Fibroblast of skin of scalp (primary cell): Measurements from ENCODE around the gene USB1.

Source experiments
- DNase-seq: peaks from one replicate; pipeline ENCODE4 v3.0.0-alpha.2; 2013

Gene USB1

DNA sequence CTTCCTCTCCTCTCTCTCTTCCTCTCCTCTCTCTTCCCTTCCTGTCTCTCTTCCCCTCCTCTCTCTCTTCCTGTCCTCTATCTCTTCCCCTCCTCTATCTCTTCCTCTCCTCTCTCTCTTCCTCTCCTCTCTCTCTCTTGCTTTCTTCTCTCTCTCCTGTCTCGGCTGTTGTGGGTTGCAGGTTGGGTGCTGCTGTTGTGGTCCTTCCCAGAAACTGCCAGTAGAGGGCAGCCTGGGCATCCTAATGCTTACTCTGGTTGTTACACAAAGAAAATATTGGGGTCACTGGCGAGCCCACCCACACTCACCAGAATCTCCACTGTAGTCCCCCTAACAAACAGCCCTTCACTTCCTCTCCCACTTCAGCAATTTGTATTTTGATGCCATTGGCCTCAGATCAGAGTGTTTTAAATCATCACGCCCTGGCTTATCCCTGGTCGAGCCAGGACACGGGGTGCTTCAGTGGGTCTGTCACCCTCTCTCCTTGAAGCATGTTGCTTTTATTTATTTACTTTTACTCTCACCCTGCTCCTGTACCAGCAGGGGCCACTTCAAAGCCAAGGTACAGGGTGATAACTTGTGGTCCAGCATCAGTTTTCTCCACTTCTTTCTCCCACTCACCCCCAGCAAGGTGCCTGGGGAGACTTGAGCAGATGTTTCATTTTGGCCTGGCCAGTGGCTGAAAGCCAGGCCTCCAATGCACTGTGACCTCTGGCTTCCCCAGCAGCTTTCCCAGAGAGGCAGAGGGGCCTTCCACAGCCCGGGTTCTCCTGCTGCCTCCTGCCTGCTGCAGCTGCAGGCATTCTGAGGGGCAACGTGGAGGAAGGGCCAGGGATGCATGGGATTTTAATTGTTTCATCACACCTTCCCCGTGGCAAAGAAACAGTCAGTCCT is 19.7 kb downstream of the USB1 start:
- peak; percentile 28 for DNase-seq

DNA sequence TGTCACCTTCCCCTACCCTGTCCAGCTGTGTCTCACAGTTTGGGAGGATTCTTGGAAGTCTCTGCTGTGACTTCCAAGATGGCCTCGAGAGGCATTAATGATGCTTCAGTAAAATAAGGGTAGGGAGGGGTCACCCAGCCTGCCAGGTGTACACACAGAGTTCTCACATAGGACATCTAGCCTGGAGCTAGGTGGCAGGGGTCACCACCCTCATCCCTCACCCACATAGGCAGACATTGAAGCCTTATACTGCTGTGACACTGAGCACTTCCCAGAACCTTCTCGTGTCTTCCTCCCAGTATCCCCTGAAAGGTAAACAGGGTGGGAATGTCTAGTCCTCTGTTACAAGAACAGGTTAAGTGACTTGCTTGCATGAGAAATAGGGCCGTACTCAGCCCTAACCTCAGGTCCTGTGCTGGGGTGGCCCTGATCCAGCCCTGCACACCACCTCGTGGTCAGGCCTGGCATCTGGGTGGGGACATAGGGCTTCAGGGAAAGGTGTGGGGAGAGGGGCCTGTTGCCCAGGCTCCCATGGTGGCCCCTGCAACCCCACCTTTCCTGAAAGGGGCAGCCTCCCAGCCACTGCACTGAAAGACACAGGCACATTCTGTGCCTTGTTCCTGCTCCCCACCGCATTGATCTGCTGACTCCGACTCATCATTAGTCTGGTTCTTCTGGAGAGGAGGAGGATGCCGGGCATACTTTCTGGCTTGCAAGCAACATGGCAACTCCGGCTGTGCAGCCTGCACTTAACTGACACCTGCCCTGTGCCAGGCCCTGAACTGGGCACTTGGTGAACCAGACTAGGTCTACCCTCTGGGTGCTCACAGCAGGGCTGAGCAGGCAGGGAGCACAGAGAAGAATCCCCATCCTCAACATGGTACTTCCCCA is 20.7 kb downstream of the USB1 start:
- DNase-seq: peak; percentile 56

DNA sequence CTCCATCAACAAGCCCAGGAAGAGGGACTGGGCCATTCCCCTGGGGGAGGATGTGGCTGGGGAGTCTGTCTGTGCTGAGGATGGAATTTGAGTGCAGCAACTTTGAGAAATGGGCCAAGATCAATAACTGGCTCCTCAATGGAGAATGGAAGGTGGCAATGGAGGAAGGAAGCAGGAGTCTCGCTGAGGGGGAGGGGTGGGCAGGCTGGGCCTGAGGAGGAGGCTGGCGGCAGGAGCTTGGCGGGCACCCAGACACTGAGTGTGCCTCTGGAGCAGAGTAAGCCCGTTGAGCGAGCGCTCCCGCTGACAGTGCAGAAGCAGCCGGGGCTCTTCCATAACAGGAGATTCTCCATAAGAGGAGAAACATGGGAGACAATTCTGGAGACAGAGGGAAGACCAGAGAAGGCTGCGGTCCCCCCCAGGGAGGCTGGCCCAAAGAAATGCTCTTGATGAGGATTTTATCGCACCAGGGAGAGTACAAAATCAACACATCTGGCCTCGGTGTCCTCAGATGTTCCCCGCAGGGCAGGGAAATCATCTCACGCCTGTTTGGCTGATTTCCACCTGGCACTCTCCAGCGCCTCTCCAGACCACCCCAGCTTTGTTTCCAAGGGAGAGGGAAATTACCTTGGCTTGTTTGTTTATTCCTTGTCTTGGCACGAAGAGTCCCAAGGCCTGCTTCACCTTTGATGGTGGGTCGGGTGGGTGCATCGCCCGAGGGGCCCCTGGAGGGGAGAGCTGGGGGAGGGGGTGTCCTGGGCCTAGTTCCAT is 21.6 kb downstream of the USB1 start:
- DNase-seq: peak; percentile 83

DNA sequence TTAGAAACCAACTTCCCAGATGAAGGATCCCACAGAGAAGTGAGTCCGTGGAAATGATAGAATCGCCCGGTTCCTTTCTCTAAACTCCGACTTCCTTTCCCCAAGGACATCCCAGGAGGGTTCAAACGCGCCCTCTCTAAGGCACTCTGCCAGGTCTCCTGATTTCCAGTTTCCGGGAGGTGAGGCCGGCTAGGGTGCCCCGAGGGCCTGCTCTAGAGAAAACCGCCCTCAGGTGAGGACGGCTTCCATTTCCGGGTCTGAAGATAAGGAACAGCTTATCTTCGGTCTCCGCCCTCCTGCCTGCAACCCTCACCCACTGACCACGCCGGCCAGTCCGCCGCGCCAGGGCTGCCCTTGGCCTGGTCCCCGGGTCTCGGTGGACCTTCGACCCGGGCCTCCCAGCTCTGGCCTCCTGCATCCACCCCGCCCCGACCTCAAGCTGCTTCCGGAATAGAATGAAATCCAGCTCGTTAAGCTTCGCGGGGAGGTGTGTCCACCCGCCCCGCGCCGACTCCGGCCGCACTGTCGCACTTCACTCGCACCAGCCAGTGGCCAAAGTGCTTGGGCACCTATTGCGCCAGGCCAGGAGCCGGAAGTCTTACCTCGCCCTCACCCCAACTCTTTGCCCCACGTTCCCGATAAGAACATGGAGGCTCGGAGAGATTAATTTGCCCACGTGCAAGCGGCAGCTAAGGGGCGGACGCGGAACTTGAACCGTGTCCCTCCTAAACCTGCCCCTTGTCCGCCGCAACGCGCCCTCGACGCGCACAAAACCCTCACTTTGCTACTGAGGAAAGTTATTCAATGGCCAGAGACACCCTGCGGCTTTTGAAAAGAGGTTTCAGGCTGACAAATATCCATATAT is 23.5 kb downstream of the USB1 start:
- no peak for DNase-seq

DNA sequence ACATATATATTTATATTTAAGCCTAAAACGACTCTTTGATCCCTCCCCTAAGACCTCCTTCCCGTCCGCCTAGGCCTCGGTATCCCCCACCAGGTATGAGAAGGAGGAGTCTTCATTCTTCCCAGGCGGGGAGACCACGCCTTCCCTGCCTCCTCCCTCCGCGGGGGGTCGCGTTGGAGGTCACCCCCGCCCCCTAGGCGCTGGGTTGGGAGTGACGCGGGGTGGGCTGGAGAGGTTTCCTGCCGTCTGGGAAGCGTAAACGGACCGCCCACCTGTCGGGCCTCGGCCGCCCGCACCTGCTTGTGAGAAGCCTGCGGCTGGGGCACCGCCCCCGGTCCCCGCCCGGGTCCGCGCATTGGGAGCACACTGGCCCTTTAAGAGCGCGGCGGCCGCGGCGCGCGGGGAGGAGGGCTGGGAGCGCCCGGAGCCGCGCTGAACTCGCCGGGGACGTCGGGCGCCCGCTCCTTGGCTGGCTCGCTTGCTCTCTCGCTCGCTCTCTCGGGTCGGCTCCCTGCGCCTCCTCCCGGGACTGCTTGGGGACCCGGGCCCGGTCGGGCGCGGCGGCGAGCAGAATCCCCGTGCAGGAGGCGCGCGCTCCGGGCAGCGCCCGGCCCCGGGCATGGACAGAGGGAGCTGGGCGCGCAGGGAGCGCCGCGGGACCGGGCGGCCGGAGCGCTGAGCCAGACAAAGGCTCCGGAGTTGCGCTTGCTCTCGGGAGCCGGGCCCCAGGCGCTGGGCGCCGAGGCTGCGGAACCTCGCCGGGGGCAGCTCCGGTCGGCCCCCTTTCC is 24.3 kb downstream of the USB1 start, which contains the start of gene MMP15:
MMP15 (plus strand) TSS at position 404 of the 788 bp plus-strand sequence. CDS start 597 bp downstream, outside the sequence.
- DNase-seq: peak; percentile 61

GRCh38 chr16:58026139-58026704 is 25.0 kb downstream of the USB1 start:
- DNase-seq: peak; percentile 35

DNA sequence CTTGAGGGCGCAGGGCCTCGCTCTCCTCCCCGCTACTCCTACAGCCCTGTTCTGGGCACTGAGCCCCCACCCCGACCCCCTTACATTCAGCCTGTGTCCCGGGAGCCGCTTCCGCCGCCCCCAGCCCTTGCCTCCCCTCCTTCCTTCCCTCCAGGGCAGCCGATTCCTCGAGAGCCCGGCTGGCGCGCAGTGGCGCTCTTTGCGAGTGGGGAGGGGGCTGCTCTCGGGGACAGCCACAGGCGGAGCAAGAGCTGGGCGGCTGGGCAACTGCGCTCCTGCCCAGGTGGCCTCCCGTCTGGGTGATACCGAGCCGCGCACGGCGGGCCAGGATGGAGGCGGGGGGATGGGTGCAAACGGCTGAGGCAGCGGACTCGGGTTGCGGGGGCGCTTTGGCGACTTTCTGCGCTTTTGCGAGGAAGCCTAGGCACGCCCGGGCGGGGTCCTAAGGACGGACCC is 25.5 kb downstream of the USB1 start:
- DNase-seq: no peak

DNA sequence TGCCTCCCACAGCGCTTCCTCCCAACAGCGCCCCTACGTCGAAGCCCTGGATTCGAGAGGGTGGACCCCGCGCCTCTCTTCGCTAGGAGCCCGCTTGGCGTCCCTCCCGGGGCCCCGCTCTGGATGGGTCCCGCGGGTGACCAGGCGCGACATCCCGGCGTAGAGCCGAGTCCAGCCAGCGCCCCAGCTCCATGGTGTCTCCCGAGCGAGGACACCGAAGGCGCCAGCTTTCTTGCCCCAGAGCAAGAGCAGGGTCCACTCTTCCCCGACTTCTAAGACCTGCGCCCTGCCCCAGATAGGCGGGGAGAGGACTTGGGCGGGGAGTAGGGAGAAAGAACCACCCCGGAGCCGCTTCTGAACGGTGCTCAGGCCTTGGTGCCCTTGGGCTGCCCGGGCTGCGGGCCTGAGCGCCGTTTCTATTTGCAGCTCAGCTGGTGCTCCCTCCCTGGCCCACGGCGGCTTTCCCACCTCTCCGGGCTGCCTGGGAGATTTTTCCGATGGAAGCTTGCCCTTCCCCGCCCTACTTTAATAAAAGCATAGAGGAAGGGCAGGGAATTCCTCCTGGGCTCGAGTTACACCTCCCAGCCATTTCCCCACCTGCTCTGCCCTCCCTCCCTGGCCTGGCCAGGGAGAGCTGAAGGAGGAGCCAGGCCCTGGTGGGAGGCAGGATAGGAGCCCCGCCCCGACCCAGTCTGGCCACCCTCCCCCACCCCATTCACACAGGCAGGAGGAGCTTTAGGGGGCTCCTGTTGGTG is 26.1 kb downstream of the USB1 start:
- no peak for DNase-seq

- no peak for DNase-seq
Measured at GRCh38 chr16:58027916-58028455, 26.8 kb downstream of the USB1 start.

- no peak for DNase-seq
Measured at GRCh38 chr16:58028541-58029070, 27.4 kb downstream of the USB1 start.

DNA sequence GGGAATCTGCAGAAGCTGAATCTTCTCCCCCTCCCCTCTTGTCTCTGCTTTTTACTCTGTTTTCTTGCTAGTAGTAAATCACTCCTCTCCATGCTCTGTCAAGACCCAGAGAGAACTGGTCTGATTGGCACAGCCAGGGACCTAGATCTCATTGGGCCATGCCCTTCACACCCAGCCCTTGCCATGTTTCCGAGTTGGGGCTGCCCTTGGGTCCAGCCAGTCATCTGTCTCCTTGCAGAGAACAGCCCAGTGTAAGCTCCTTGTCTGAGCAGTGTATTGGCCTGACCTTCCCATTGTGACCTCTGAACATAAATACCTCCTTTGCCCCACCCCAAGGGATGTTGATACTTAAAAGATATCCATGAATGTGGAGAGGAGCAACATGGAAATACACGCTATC is 28.2 kb downstream of the USB1 start:
- DNase-seq: no peak

DNA sequence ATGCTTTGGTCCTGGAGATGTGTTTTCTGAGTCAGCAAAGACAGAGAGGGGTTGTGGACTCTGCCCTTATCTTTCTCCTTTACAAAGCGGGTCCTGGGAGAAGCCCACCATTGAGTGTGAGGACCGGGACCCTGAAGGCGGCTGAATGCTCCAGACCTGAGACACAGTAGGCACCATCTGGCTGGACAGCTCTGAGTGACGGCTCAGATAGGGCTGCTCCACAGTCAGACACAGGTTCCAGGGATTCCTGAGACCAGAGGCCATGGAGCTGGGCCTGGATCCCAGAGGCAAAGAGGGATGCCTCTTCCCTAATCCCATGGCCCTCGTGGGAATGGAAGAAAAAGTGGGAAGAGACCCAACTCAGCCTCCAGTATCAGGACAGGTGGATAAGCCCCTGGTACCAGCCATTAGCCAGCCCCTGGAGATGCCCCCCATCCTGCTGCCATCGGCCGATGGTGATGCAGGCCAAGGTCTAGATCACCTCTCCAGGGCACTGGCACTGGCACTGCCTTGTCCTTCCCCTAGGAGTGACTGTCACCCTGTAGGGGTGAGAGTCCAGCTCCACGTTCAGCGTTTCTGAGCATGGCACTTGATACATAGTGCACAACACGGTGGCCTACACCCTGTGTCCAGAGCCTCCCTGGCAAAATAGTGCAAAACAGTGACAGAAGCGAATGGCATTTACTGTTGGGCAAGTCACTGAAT is 29.1 kb downstream of the USB1 start:
- no peak for DNase-seq

DNA sequence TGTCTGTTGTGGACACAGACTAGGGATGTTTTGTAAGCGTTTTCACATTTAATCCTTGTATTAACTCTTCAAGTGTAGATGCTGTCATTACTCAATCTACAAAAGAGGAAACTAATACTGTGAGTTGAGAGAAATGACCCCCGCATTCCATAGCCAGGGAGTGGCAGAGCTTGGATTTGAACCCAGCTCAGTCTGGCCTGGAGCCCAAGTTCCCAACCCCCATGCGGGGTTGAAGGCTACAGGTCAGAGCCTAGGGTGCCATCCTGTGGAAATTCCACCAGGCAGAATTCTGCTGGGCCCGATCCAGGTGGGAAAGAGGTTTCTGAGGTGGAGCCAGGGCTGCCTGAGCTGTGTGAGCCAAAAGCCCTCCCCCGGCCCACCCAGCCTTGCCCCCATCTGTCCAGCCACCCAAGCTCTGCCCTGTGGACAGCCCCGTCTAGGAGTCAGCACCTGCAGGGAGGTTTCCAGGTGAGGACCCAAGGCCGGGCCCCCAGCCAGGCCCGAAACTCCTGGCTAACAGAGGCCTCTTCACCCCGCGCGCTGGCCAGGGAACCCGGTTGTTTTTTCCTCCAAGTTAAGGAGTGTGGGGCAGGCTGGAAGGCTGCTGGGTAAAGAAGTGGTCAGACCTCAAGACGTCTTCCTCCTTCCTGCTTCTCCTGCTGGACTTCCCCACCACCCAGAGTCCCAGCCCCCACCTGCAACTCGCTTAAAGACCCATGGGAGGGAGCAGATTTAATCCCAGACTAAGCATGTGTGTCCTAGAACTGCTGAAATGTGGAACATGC is 30.0 kb downstream of the USB1 start:
- DNase-seq: no peak

- DNase-seq: no peak
Measured at GRCh38 chr16:58032710-58033293, 31.6 kb downstream of the USB1 start.

- no peak for DNase-seq
Measured at GRCh38 chr16:58034128-58034685, 33.0 kb downstream of the USB1 start.

- DNase-seq: no peak
Measured at GRCh38 chr16:58034774-58035173, 33.6 kb downstream of the USB1 start.
